ENCODE measurements around the gene NELFB. TPM values are rescaled to one million over a fixed set of nuclear protein-coding genes. Genes with fewer than 3 reads are reported as not detected.
A peak's percentile ranks its signal among the peaks of the same experiment; 100 is the strongest.
"Not testable (repeated sequence)": the region's sequence is repeated elsewhere in the genome, so short reads cannot be mapped to it uniquely, and the experiment has no call there.

The NELFB gene
- total and polyA plus RNA-seq, 3 experiments from 2014 or later, result 34.8 to 72.0 (median 67.5) TPM

- H3K36me3 ChIP-seq (ENCODE audit: insufficient read depth, low read length), result peaks cover 10% of the 10 kb centered on the region
- H3K27ac ChIP-seq (ENCODE audit: low read depth, low read length), result peak within 1 kb of the TSS; percentile 79
- Mint-ChIP-seq H3K4me3 (peak within 1 kb of the TSS; percentile 88 to 95 (median 90)), H3K9me3 (no peaks in the 10 kb centered on the region), H3K27me3 (peaks cover 0 to 4% of the 10 kb centered on the region in 2 donors), H3K36me3 (peaks cover 0 to 22% (median 5%) of the 10 kb centered on the region in 3 donors), H3K4me1 (peaks cover 15 to 52% (median 17%) of the 10 kb centered on the region in 3 donors), H3K27ac (peak within 1 kb of the TSS; percentile 82 to 95 (median 90))
- H3K4me1 ChIP-seq (ENCODE audit: insufficient read depth, low read length), result peaks cover 20% of the 10 kb centered on the region
- CTCF ChIA-PET, result interaction anchor here (1.0 to 4.4 kb wide), 12 partner anchors 13 to 450 kb away, joined by 3 to 43 read pairs (median 4); partner anchors contain the start of genes ANAPC2, NELFB, RNF224 and SSNA1
- peak within 1 kb of the TSS; percentile 60 for H3K4me3 ChIP-seq (ENCODE audit: low read length)
- POLR2A ChIA-PET, result interaction anchor here (0.5 to 3.4 kb wide), 19 partner anchors 15 to 441 kb away, joined by 3 to 83 read pairs (median 4); partner anchors contain the start of genes ANAPC2, MAN1B1, MRPL41 and NELFB
- peak; percentile 92 to 100 (median 97) for DNase-seq
- no peaks in the 10 kb centered on the region for H3K27me3 ChIP-seq (ENCODE audit: insufficient read depth, low read length, poor library complexity, severe bottlenecking)
- no peaks in the 10 kb centered on the region for H3K9me3 ChIP-seq (ENCODE audit: low read length)
Observed at GRCh38 chr9:137240841-137241489, 14.2 kb upstream of the NELFB start, which contains the start of gene TUBB4B. TSS of gene TUBB4B (plus strand) at chr9:137241287. CDS start at chr9:137241361, 74 bp downstream.

GRCh38 chr9:137241490-137242268 lies 13.4 kb upstream of the NELFB start:
- peaks cover 14% of the 10 kb centered on the region for H3K4me1 ChIP-seq (ENCODE audit: insufficient read depth, low read length)

GRCh38 chr9:137242269-137243203 lies 12.6 kb upstream of the NELFB start:
- peaks cover 10% of the 10 kb centered on the region for H3K4me1 ChIP-seq (ENCODE audit: insufficient read depth, low read length)
- H3K9me3 Mint-ChIP-seq, result no peaks in the 10 kb centered on the region
- no peaks in the 10 kb centered on the region for H3K27me3 ChIP-seq (ENCODE audit: insufficient read depth, low read length, poor library complexity, severe bottlenecking)
- peaks cover 0 to 22% (median 5%) of the 10 kb centered on the region in 3 donors for H3K36me3 Mint-ChIP-seq
- POLR2A ChIA-PET, result interaction anchor here (1.4 to 3.4 kb wide), 4 partner anchors 13 to 53 kb away, joined by 6 to 83 read pairs (median 18); partner anchors contain the start of genes NELFB, RNF208 and TPRN
- H3K36me3 ChIP-seq (ENCODE audit: insufficient read depth, low read length), result peaks cover 10% of the 10 kb centered on the region
- peak overlapping the region; percentile 72 for H3K27ac ChIP-seq (ENCODE audit: low read depth, low read length)
- H3K9me3 ChIP-seq (ENCODE audit: low read length), result no peaks in the 10 kb centered on the region
- H3K4me3 ChIP-seq (ENCODE audit: low read length), result peak overlapping the region; percentile 46
- DNase-seq, result no peak
- peak overlapping the region; percentile 70 to 88 (median 84) for H3K4me3 Mint-ChIP-seq
- peaks cover 15 to 43% (median 17%) of the 10 kb centered on the region in 3 donors for H3K4me1 Mint-ChIP-seq
- peaks cover 0 to 4% of the 10 kb centered on the region in 2 donors for H3K27me3 Mint-ChIP-seq
- CTCF ChIA-PET, result interaction anchor here (1.2 to 4.4 kb wide), 6 partner anchors 12 to 196 kb away, joined by 3 to 43 read pairs (median 4); partner anchors contain the start of genes ANAPC2, NELFB, RNF224 and SSNA1
- H3K27ac Mint-ChIP-seq, result peak overlapping the region in 7 of 8 donors; percentile 60 to 83 (median 78)

More at GRCh38 chr9:137241490-137242268, 13.4 kb upstream of the NELFB start:
- Histone ChIP-seq H3K9me3 (ENCODE audit: low read length) (no peaks in the 10 kb centered on the region), H3K4me3 (ENCODE audit: low read length) (peak overlapping the region; percentile 46), H3K27ac (ENCODE audit: low read depth, low read length) (peak overlapping the region; percentile 72), H3K27me3 (ENCODE audit: insufficient read depth, low read length, poor library complexity, severe bottlenecking) (no peaks in the 10 kb centered on the region), H3K36me3 (ENCODE audit: insufficient read depth, low read length) (peaks cover 10% of the 10 kb centered on the region)
- Mint-ChIP-seq H3K9me3 (no peaks in the 10 kb centered on the region), H3K4me3 (peak overlapping the region; percentile 81 to 88 (median 86)), H3K4me1 (peaks cover 15 to 46% (median 17%) of the 10 kb centered on the region in 3 donors), H3K27me3 (peaks cover 0 to 4% of the 10 kb centered on the region in 2 donors), H3K36me3 (peaks cover 0 to 22% (median 5%) of the 10 kb centered on the region in 3 donors), H3K27ac (peak overlapping the region in 6 of 8 donors; percentile 67 to 94 (median 80))
- DNase-seq, result peak in 3 of 5 donors; percentile 63 to 82 (median 66)
- ChIA-PET POLR2A (interaction anchor here (1.0 to 3.4 kb wide), 10 partner anchors 14 to 442 kb away, joined by 3 to 83 read pairs (median 11); partner anchors contain the start of genes MAN1B1, NELFB, RNF208 and SAPCD2), CTCF (interaction anchor here (1.0 to 4.4 kb wide), 13 partner anchors 13 to 451 kb away, joined by 3 to 43 read pairs (median 3); partner anchors contain the start of genes ANAPC2, NELFB, RNF224 and SSNA1)

- H3K9me3 ChIP-seq (ENCODE audit: low read length); H3K4me3 ChIP-seq (ENCODE audit: low read length); H3K27me3 ChIP-seq (ENCODE audit: insufficient read depth, low read length, poor library complexity, severe bottlenecking); DNase-seq; H3K27me3 Mint-ChIP-seq; H3K27ac ChIP-seq (ENCODE audit: low read depth, low read length); H3K9me3 Mint-ChIP-seq: not testable (repeated sequence)
- H3K4me1 Mint-ChIP-seq, result peaks cover 14 to 40% (median 17%) of the 10 kb centered on the region in 3 donors
- peaks cover 0 to 22% (median 5%) of the 10 kb centered on the region in 3 donors for H3K36me3 Mint-ChIP-seq
- POLR2A ChIA-PET, result interaction anchor here (3.4 kb wide), 1 partner anchor 12 kb away, joined by 83 read pairs; the partner anchor contains the start of gene NELFB
- CTCF ChIA-PET, result interaction anchor here (1.8 to 4.4 kb wide), 3 partner anchors 11 to 197 kb away, joined by 5 to 43 read pairs (median 14); partner anchors contain the start of genes NELFB and RNF224
- peaks cover 10% of the 10 kb centered on the region for H3K4me1 ChIP-seq (ENCODE audit: insufficient read depth, low read length)
- peak overlapping the region in 6 of 7 donors; percentile 3 to 86 (median 44) for H3K4me3 Mint-ChIP-seq
- H3K36me3 ChIP-seq (ENCODE audit: insufficient read depth, low read length), result peaks cover 10% of the 10 kb centered on the region
- peak overlapping the region in 3 of 8 donors; percentile 37 to 75 (median 41) for H3K27ac Mint-ChIP-seq
Observed at GRCh38 chr9:137243266-137243625, 11.9 kb upstream of the NELFB start.

GRCh38 chr9:137243626-137244485 lies 11.3 kb upstream of the NELFB start:
- peaks cover 0 to 4% of the 10 kb centered on the region in 2 donors for H3K27me3 Mint-ChIP-seq
- H3K9me3 ChIP-seq (ENCODE audit: low read length), result no peaks in the 10 kb centered on the region
- peaks cover 0 to 22% (median 5%) of the 10 kb centered on the region in 3 donors for H3K36me3 Mint-ChIP-seq
- H3K4me1 Mint-ChIP-seq, result peaks cover 13 to 35% (median 16%) of the 10 kb centered on the region in 3 donors
- H3K4me3 Mint-ChIP-seq, result peak overlapping the region in 6 of 7 donors; percentile 8 to 72 (median 44)
- DNase-seq, result no peak
- H3K9me3 Mint-ChIP-seq, result no peaks in the 10 kb centered on the region
- peaks cover 10% of the 10 kb centered on the region for H3K36me3 ChIP-seq (ENCODE audit: insufficient read depth, low read length)
- H3K27ac Mint-ChIP-seq, result peak overlapping the region in 4 of 8 donors; percentile 30 to 88 (median 54)
- ChIA-PET CTCF (interaction anchor here (1.8 kb wide), 1 partner anchor 197 kb away, joined by 5 read pairs; no protein-coding TSS in a partner anchor), POLR2A (interaction anchor here (0.6 kb wide), 1 partner anchor 121 kb away, joined by 3 read pairs; no protein-coding TSS in a partner anchor)
- no peak overlapping the region for H3K27ac ChIP-seq (ENCODE audit: low read depth, low read length)
- H3K27me3 ChIP-seq (ENCODE audit: insufficient read depth, low read length, poor library complexity, severe bottlenecking), result no peaks in the 10 kb centered on the region
- no peak overlapping the region for H3K4me3 ChIP-seq (ENCODE audit: low read length)
- H3K4me1 ChIP-seq (ENCODE audit: insufficient read depth, low read length), result peaks cover 10% of the 10 kb centered on the region

Data from CD8-positive, alpha-beta memory T cell (primary cell).